ENCODE measurements around the gene NUDCD3. TPM values are rescaled to one million over a fixed set of nuclear protein-coding genes. Genes with fewer than 3 reads are reported as not detected.

Gene NUDCD3
- total and polyA plus RNA-seq, 12 donors = 16.2 to 116 (median 102) TPM

- peak in 1 of 8 donors; percentile 23 for ATAC-seq
- H3K4me1 ChIP-seq = no peaks in the 10 kb centered on the region
- H3K27ac ChIP-seq = no peak overlapping the region
- no peak for DNase-seq
- no peaks in the 10 kb centered on the region for H3K27me3 ChIP-seq
- WGBS, 2 donors = 60 to 70% methylated on average over 10 of the region's 10 CpGs
- intact Hi-C loops (cut with DNase I) = no loop called here
- H3K36me3 ChIP-seq = no peaks in the 10 kb centered on the region
- H3K4me3 ChIP-seq = no peak overlapping the region
- TF ChIP-seq, protein P1, sequence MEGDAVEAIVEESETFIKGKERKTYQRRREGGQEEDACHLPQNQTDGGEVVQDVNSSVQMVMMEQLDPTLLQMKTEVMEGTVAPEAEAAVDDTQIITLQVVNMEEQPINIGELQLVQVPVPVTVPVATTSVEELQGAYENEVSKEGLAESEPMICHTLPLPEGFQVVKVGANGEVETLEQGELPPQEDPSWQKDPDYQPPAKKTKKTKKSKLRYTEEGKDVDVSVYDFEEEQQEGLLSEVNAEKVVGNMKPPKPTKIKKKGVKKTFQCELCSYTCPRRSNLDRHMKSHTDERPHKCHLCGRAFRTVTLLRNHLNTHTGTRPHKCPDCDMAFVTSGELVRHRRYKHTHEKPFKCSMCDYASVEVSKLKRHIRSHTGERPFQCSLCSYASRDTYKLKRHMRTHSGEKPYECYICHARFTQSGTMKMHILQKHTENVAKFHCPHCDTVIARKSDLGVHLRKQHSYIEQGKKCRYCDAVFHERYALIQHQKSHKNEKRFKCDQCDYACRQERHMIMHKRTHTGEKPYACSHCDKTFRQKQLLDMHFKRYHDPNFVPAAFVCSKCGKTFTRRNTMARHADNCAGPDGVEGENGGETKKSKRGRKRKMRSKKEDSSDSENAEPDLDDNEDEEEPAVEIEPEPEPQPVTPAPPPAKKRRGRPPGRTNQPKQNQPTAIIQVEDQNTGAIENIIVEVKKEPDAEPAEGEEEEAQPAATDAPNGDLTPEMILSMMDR (IDR thresholded peaks at IDR 0.05) = no peak
- peaks cover 0 to 28% (median 13%) of the 10 kb centered on the region in 11 donors for H3K9me3 ChIP-seq
Observed at GRCh38 chr7:44530990-44531389, 40.5 kb upstream of the NUDCD3 start.

GRCh38 chr7:44524811-44525388 is 34.4 kb upstream of the NUDCD3 start:
- Histone ChIP-seq H3K4me3 (no peak overlapping the region), H3K27ac (no peak overlapping the region), H3K27me3 (no peaks in the 10 kb centered on the region), H3K9me3 (peaks cover 0 to 54% (median 32%) of the 10 kb centered on the region in 11 donors), H3K4me1 (no peaks in the 10 kb centered on the region), H3K36me3 (no peaks in the 10 kb centered on the region)
- ATAC-seq (no peak), DNase-seq (no peak)
- TF ChIP-seq, protein P1 (IDR thresholded peaks at IDR 0.05) = no peak
- 71 to 82% methylated on average over 3 of the region's 3 CpGs for WGBS, 2 donors
- intact Hi-C loops (cut with DNase I) = no loop called here

GRCh38 chr7:44522315-44522714 is 31.9 kb upstream of the NUDCD3 start:
- Histone ChIP-seq H3K9me3 (peaks cover 0 to 39% (median 29%) of the 10 kb centered on the region in 11 donors), H3K36me3 (no peaks in the 10 kb centered on the region), H3K27ac (no peak overlapping the region), H3K27me3 (no peaks in the 10 kb centered on the region), H3K4me1 (no peaks in the 10 kb centered on the region), H3K4me3 (no peak overlapping the region)
- TF ChIP-seq, protein P1 (IDR thresholded peaks at IDR 0.05) = no peak
- no peak for DNase-seq
- 82 to 85% methylated on average over 3 of the region's 3 CpGs for WGBS, 2 donors
- intact Hi-C loops (cut with DNase I) = no loop called here
- ATAC-seq = no peak

DNA sequence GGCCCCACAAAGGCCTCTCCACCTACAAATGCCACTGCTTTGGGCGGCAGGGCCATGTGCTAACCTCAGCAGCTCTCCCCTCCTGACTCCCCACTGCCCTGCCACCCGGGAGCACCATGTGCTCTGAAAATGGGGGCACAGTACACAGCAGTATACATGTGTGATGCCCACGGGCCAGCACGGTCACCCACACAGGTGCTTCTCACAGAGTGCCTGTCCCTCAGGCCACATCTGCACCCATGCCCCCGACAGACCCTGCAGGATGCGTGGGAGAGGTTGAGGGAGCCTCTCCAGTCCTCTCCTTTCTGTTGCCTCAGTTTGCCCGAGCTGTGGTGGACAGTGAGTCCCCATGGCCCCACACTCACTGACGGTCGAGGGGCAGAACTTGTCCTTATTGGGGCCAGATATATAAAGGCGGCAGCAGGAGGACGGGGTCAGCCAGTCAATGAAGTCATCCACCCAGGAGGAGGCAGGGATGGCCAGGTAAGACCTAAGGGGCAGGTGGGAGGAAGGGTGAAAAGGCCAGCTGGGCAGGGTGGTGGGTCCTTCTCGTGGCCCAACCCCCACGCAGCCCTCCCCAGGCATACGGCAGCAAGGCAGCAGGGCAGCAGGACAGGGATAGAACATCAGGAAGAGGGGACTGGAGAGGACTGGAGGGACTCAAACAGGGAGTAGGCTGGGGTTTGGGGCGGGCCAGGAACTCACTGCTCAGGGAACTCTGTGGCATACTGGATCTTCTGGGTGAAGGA is 31.1 kb upstream of the NUDCD3 start:
- Histone ChIP-seq H3K27ac (no peak overlapping the region), H3K4me1 (no peaks in the 10 kb centered on the region), H3K9me3 (peaks cover 0 to 31% (median 21%) of the 10 kb centered on the region in 11 donors), H3K27me3 (no peaks in the 10 kb centered on the region), H3K4me3 (no peak overlapping the region), H3K36me3 (no peaks in the 10 kb centered on the region)
- peak in 1 of 8 donors; percentile 35 for ATAC-seq
- DNase-seq = no peak
- intact Hi-C loops (cut with DNase I) = no loop called here
- WGBS, 2 donors = 83 to 85% methylated on average over 15 of the region's 15 CpGs
- TF ChIP-seq, protein P1 (IDR thresholded peaks at IDR 0.05) = no peak
